ENCODE measurements around the gene EFR3B.

GRCh38 chr2:25098670-25099486 lies 57.0 kb downstream of the EFR3B start:
- no peak for TF ChIP-seq CTCF (IDR thresholded peaks at IDR 0.05; ENCODE audit: low read depth, low read length, poor library complexity, severe bottlenecking)
- TF ChIP-seq EZH2phosphoT487 (IDR thresholded peaks at IDR 0.05; ENCODE audit: borderline replicate concordance, low read length): no peak
